Stimulated activated CD4-positive, alpha-beta T cell treated with anti-CD3 and anti-CD28 coated beads, Interleukin-15, amount 100 ng/mL, for 1 hour (primary cell): ENCODE measurements around the gene SULT1A3.
"Not testable (repeated sequence)": the region's sequence is repeated elsewhere in the genome, so short reads cannot be mapped to it uniquely, and the experiment has no call there.

ENCODE experiments used
- DNase-seq, 2 donors: peaks; one replicate each; pipeline ENCODE4 v3.0.0-alpha.2; 2020; ENCODE audit warnings: low read depth in 1 of 2, low spot score in 1 of 2

SULT1A3 gene

GRCh38 chr16:30199049-30199448, at the start of gene SULT1A3:
Gene SULT1A3 (plus strand): TSS chr16:30199255. CDS start chr16:30200729, 1,474 bp downstream.
- not testable (repeated sequence) for DNase-seq

- no peak for DNase-seq
These were observed 48.0 kb upstream of the SULT1A3 start for GRCh38 chr16:30151091-30151490.

GRCh38 chr16:30152517-30152916, 46.5 kb upstream of the SULT1A3 start:
- no peak for DNase-seq

GRCh38 chr16:30155188-30155587, 43.9 kb upstream of the SULT1A3 start:
- DNase-seq, result no peak

- no peak for DNase-seq
These were observed 41.8 kb upstream of the SULT1A3 start for GRCh38 chr16:30157214-30157613.

- DNase-seq, result no peak
These were observed 35.5 kb upstream of the SULT1A3 start for GRCh38 chr16:30163538-30163937.

GRCh38 chr16:30166202-30166902, 32.7 kb upstream of the SULT1A3 start:
- no peak for DNase-seq

- not testable (repeated sequence) for DNase-seq
These were observed 30.3 kb upstream of the SULT1A3 start for GRCh38 chr16:30168746-30169145.

GRCh38 chr16:30169416-30169815, 29.6 kb upstream of the SULT1A3 start:
- DNase-seq, result not testable (repeated sequence)

GRCh38 chr16:30170145-30170544, 28.9 kb upstream of the SULT1A3 start:
- not testable (repeated sequence) for DNase-seq

GRCh38 chr16:30173054-30173453, 26.0 kb upstream of the SULT1A3 start:
- DNase-seq, result no peak

GRCh38 chr16:30176876-30177275, 22.2 kb upstream of the SULT1A3 start:
- not testable (repeated sequence) for DNase-seq

- DNase-seq, result no peak
These were observed 19.9 kb upstream of the SULT1A3 start for GRCh38 chr16:30179195-30179594.

GRCh38 chr16:30179931-30180330, 19.1 kb upstream of the SULT1A3 start:
- no peak for DNase-seq

GRCh38 chr16:30180741-30181140, 18.3 kb upstream of the SULT1A3 start:
- DNase-seq, result no peak

GRCh38 chr16:30183233-30184095, 15.6 kb upstream of the SULT1A3 start, which contains the start of gene CORO1A:
Gene CORO1A (plus strand): TSS chr16:30183602. CDS start chr16:30185210, 1,608 bp downstream.
- DNase-seq, result peak; percentile 72 to 73

GRCh38 chr16:30184096-30184890, 14.8 kb upstream of the SULT1A3 start:
- DNase-seq, result peak; percentile 36 to 65

- peak in 1 of 2 donors; percentile 5 for DNase-seq
These were observed 14.0 kb upstream of the SULT1A3 start for GRCh38 chr16:30184891-30185682.

GRCh38 chr16:30185683-30186421, 13.2 kb upstream of the SULT1A3 start:
- peak; percentile 56 to 67 for DNase-seq

GRCh38 chr16:30186444-30186781, 12.6 kb upstream of the SULT1A3 start:
- peak in 1 of 2 donors; percentile 10 for DNase-seq
